GM12878 (cell line): ENCODE measurements around the gene MANBA. TPM values are rescaled to one million over a fixed set of nuclear protein-coding genes. Genes with fewer than 3 reads are reported as not detected.

Source experiments
- ATAC-seq: fragments of 200-7000 bp; cut with Tn5 transposase; 3 replicates; pipeline ENCODE4 v1.9.1; 2020; ENCODE audit warnings: mild to moderate bottlenecking, moderate library complexity
- BruUV-seq: library from RNA; stranded (reverse); fragments of 400-500 nt; replicated peaks from 2 replicates; lab custom pipeline; 2021; lab: Mats Ljungman, UMichigan
- CTCF ChIA-PET: fragments of 300-600 bp; sonication (Branson Sonifier 250); formaldehyde crosslinking; extraction: SDS; loops from one replicate; lab custom pipeline; 2021; ENCODE audit warnings: inconsistent platforms; lab: Yijun Ruan, JAX
- POLR2A ChIA-PET: fragments of 350-600 bp; formaldehyde crosslinking; extraction: SDS; loops from one replicate; lab custom pipeline; 2021; ENCODE audit warnings: inconsistent platforms; lab: Charles Lee
- RAD21 ChIA-PET: fragments of 300-600 bp; sonication (Branson Sonifier 250); formaldehyde crosslinking; loops from one replicate; lab custom pipeline; 2023; ENCODE audit warnings: antibody characterized with exemption; ENCODE audit not compliant: unreplicated experiment; lab: Charles Lee
- SMC1A ChIA-PET: fragments of 300-600 bp; sonication (Branson Sonifier 250); formaldehyde crosslinking; loops from one replicate; lab custom pipeline; 2023; ENCODE audit not compliant: unreplicated experiment, uncharacterized antibody; lab: Charles Lee
- DNase-seq: peaks from one replicate; pipeline ENCODE4 v3.0.0-alpha.2; 2011; ENCODE audit warnings: low read depth, low spot score
- FAIRE-seq: peaks from 3 replicates; lab custom pipeline; 2011; peaks lifted over from hg19 to GRCh38; lab: Jason Lieb, UNC
- H2AFZ ChIP-seq: 2 replicates; pipeline ENCODE4 v1.6.0; 2011; ENCODE audit warnings: low read depth, low read length, control low read depth; ENCODE audit not compliant: control insufficient read depth
- H3K27ac ChIP-seq: 2 replicates; pipeline ENCODE4 v1.5.1; 2011; ENCODE audit warnings: control low read depth; ENCODE audit not compliant: control insufficient read depth, insufficient read depth
- H3K27me3 ChIP-seq, 2 experiments: replicated peaks in 1 of 2; 2 replicates each; pipeline versions ENCODE4 v1.6.0 to v1.6.1; 2011; ENCODE audit warnings: low read length in 1 of 2; ENCODE audit not compliant: control insufficient read depth in 2 of 2, insufficient read depth in 2 of 2
- H3K36me3 ChIP-seq, 2 experiments: 2 replicates each; pipeline ENCODE4 v1.5.1; 2011; ENCODE audit warnings: low read length in 1 of 2; ENCODE audit not compliant: control insufficient read depth in 2 of 2, insufficient read depth in 2 of 2
- H3K4me1 ChIP-seq: 2 replicates; pipeline ENCODE4 v1.6.1; 2011; ENCODE audit warnings: mild to moderate bottlenecking, low read length, moderate library complexity, mixed read lengths; ENCODE audit not compliant: control insufficient read depth, insufficient read depth
- H3K4me2 ChIP-seq: 2 replicates; pipeline ENCODE4 v1.6.0; 2011; ENCODE audit warnings: control low read depth; ENCODE audit not compliant: control insufficient read depth, insufficient read depth
- H3K4me3 ChIP-seq: fragments of 200-600 bp; sonication (generic); 2 replicates; pipeline ENCODE4 v1.5.1; 2016
- H3K79me2 ChIP-seq: 2 replicates; pipeline ENCODE4 v1.6.0; 2011; ENCODE audit warnings: low read length; ENCODE audit not compliant: control insufficient read depth, insufficient read depth
- H3K9ac ChIP-seq: 2 replicates; pipeline ENCODE4 v1.8.0; 2011; ENCODE audit warnings: low read length, control low read depth, mixed read lengths; ENCODE audit not compliant: control insufficient read depth, insufficient read depth
- H3K9me3 ChIP-seq: replicated peaks from 3 replicates; pipeline ENCODE4 v1.5.1; 2011; ENCODE audit warnings: mild to moderate bottlenecking, low read length; ENCODE audit not compliant: control insufficient read depth, insufficient read depth
- H4K20me1 ChIP-seq: 2 replicates; pipeline ENCODE4 v1.6.0; 2011; ENCODE audit not compliant: control insufficient read depth, insufficient read depth
- BACH1 ChIP-seq: fragments of 450-650 bp; IDR thresholded peaks from 2 replicates; pipeline ENCODE4 v1.6.1; 2017; ENCODE audit warnings: mild to moderate bottlenecking, borderline replicate concordance
- CBFB ChIP-seq: IDR thresholded peaks from 2 replicates; pipeline ENCODE4 v1.6.1; 2016; ENCODE audit warnings: antibody characterized with exemption, low read depth
- CHD2 ChIP-seq: IDR thresholded peaks from 2 replicates; pipeline ENCODE4 v1.6.1; 2011; ENCODE audit warnings: low read depth, low read length, improper control_type of control experiment, borderline replicate concordance
- ELK1 ChIP-seq: IDR thresholded peaks from 2 replicates; pipeline ENCODE4 v1.6.1; 2012; ENCODE audit warnings: low read depth, low read length, improper control_type of control experiment
- GABPA ChIP-seq: IDR thresholded peaks from 2 replicates; pipeline ENCODE4 v1.6.1; 2014; ENCODE audit warnings: antibody characterized with exemption, low read depth, mild to moderate bottlenecking, inconsistent platforms
- NFXL1 ChIP-seq: fragments of 450-650 bp; IDR thresholded peaks from 2 replicates; pipeline ENCODE4 v1.6.1; 2017; ENCODE audit warnings: antibody characterized with exemption, mild to moderate bottlenecking, borderline replicate concordance
- SIX5 ChIP-seq: IDR thresholded peaks from 2 replicates; pipeline ENCODE4 v1.6.1; 2011; ENCODE audit warnings: mild to moderate bottlenecking, low read depth, low read length, moderate library complexity; ENCODE audit not compliant: severe bottlenecking
- USF1 ChIP-seq: IDR thresholded peaks from 2 replicates; pipeline ENCODE4 v1.6.1; 2011; ENCODE audit warnings: borderline replicate concordance, low read depth, mild to moderate bottlenecking, moderate library complexity, mixed read lengths, low read length; ENCODE audit not compliant: insufficient read depth; ENCODE audit errors: extremely low read length
- ZBTB11 ChIP-seq: fragments of 450-650 bp; formaldehyde crosslinking; IDR thresholded peaks from 2 replicates; pipeline ENCODE4 v1.5.0; 2022; ENCODE audit warnings: mild to moderate bottlenecking, missing genetic modification characterization
- whole genome bisulfite sequencing: methylation state at CpG from one replicate; pipeline ENCODE4 v1.1.6; 2016; ENCODE audit warnings: low lambda C conversion rate; ENCODE audit not compliant: insufficient replicate concordance, insufficient coverage; ENCODE audit errors: missing lambda C conversion rate; 5-methylcytosine and 5-hydroxymethylcytosine counted together
- in situ Hi-C: fragments of 300-500 bp; cut with MboI; formaldehyde crosslinking; loops from 9 replicates; pipeline ENCODE4 v1.14.3; 2018; ENCODE audit warnings: mixed read lengths
- intact Hi-C: fragments of 100-400 bp; cut with micrococcal nuclease; formaldehyde crosslinking; loops from one replicate; pipeline ENCODE4 v1.14.2; 2022; ENCODE audit not compliant: unreplicated experiment
- polyA plus RNA-seq, 11 experiments: library from polyadenylated mRNA; depleted of rRNA in 4 of 11; unstranded in 6 of 11; stranded (reverse) in 5 of 11; fragments of >200 nt; fragmentation: Nextera tagmentation in 4 of 11; fragmentation: Illumina TruSeq in 1 of 11; extraction: Ambion mirVana in 4 of 11; extraction: Trizol in 1 of 11; gene quantifications; 1 replicate in 1 of 11; 2 replicates in 10 of 11; pipeline versions ENCODE4 v1.2.1 to v1.2.3, GENCODE V29; 2011 to 2016; ENCODE audit warnings: inconsistent platforms in 2 of 11, missing spikeins in 2 of 11, low read depth in 1 of 11
- total RNA-seq, 4 experiments: library from RNA; depleted of rRNA in 3 of 4; stranded (reverse); fragments of >200 nt in 3 of 4; fragmentation: Illumina TruSeq in 1 of 4; extraction: Trizol in 1 of 4; gene quantifications; 2 replicates each; pipeline versions ENCODE4 v1.2.1 to v1.2.3, GENCODE V29; 2013 to 2021
- TF ChIP-seq, protein P1 (sequence below): fragments of 450-650 bp; IDR thresholded peaks from 2 replicates; pipeline ENCODE4 v1.6.1; 2016; ENCODE audit warnings: mild to moderate bottlenecking, moderate library complexity, borderline replicate concordance
- TF ChIP-seq, protein P2 (sequence below): fragments of 450-650 bp; IDR thresholded peaks from 2 replicates; pipeline ENCODE4 v1.6.1; 2017; ENCODE audit warnings: mild to moderate bottlenecking

Gene MANBA
- total and polyA plus RNA-seq, 10 of the 15 experiments (the other 5 are each of a cell fraction or from before 2014, with no cell fraction given), result 3.8 to 19.0 (median 12.5) TPM

GRCh38 chr4:102799816-102800215 lies 39.0 kb upstream of the MANBA start:
- no peaks in the 10 kb centered on the region for H3K9me3 ChIP-seq
- BruUV-seq, result no TSS peak
- H3K79me2 ChIP-seq, result peaks cover 11% of the 10 kb centered on the region
- ChIA-PET POLR2A (no interaction called here), CTCF (interaction anchor here (0.9 to 1.8 kb wide), 3 partner anchors 10 to 20 kb away, joined by 3 to 6 read pairs (median 3); no protein-coding TSS in a partner anchor), SMC1A (interaction anchor here (0.6 to 2.4 kb wide), 3 partner anchors 10 to 20 kb away, joined by 3 to 15 read pairs (median 3); no protein-coding TSS in a partner anchor), RAD21 (interaction anchor here (0.6 kb wide), 1 partner anchor 401 kb away, joined by 4 read pairs; no protein-coding TSS in a partner anchor)
- H3K9ac ChIP-seq, result no peak overlapping the region
- H4K20me1 ChIP-seq, result no peaks in the 10 kb centered on the region
- H3K36me3 ChIP-seq, result peaks cover 6 to 37% of the 10 kb centered on the region in 2 experiments
- no peak overlapping the region for H2AFZ ChIP-seq
- H3K27me3 ChIP-seq, result no peaks in the 10 kb centered on the region
- H3K27ac ChIP-seq, result no peak overlapping the region
- 32% methylated on average over 2 of the region's 2 CpGs for WGBS
- ATAC-seq (no peak), FAIRE-seq (no peak), DNase-seq (no peak)
- H3K4me3 ChIP-seq, result no peak overlapping the region
- no peaks in the 10 kb centered on the region for H3K4me1 ChIP-seq
- H3K4me2 ChIP-seq, result no peak overlapping the region
- in situ Hi-C loops, result loop anchor here (25.0 kb wide), 1 partner anchor 212 kb away; the partner anchor contains the start of gene SLC9B1
- intact Hi-C loops, result loop anchor here (10.0 kb wide), 1 partner anchor 175 kb away; no protein-coding TSS in a partner anchor
- TF ChIP-seq ZBTB11 (CRISPR knock-in tag) (no peak), CHD2 (no peak), USF1 (no peak), NFXL1 (no peak), BACH1 (no peak), CBFB (no peak), SIX5 (no peak), ELK1 (no peak), GABPA (no peak)
- TF ChIP-seq, protein P1, sequence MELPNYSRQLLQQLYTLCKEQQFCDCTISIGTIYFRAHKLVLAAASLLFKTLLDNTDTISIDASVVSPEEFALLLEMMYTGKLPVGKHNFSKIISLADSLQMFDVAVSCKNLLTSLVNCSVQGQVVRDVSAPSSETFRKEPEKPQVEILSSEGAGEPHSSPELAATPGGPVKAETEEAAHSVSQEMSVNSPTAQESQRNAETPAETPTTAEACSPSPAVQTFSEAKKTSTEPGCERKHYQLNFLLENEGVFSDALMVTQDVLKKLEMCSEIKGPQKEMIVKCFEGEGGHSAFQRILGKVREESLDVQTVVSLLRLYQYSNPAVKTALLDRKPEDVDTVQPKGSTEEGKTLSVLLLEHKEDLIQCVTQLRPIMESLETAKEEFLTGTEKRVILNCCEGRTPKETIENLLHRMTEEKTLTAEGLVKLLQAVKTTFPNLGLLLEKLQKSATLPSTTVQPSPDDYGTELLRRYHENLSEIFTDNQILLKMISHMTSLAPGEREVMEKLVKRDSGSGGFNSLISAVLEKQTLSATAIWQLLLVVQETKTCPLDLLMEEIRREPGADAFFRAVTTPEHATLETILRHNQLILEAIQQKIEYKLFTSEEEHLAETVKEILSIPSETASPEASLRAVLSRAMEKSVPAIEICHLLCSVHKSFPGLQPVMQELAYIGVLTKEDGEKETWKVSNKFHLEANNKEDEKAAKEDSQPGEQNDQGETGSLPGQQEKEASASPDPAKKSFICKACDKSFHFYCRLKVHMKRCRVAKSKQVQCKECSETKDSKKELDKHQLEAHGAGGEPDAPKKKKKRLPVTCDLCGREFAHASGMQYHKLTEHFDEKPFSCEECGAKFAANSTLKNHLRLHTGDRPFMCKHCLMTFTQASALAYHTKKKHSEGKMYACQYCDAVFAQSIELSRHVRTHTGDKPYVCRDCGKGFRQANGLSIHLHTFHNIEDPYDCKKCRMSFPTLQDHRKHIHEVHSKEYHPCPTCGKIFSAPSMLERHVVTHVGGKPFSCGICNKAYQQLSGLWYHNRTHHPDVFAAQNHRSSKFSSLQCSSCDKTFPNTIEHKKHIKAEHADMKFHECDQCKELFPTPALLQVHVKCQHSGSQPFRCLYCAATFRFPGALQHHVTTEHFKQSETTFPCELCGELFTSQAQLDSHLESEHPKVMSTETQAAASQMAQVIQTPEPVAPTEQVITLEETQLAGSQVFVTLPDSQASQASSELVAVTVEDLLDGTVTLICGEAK, result no peak
- TF ChIP-seq, protein P2, sequence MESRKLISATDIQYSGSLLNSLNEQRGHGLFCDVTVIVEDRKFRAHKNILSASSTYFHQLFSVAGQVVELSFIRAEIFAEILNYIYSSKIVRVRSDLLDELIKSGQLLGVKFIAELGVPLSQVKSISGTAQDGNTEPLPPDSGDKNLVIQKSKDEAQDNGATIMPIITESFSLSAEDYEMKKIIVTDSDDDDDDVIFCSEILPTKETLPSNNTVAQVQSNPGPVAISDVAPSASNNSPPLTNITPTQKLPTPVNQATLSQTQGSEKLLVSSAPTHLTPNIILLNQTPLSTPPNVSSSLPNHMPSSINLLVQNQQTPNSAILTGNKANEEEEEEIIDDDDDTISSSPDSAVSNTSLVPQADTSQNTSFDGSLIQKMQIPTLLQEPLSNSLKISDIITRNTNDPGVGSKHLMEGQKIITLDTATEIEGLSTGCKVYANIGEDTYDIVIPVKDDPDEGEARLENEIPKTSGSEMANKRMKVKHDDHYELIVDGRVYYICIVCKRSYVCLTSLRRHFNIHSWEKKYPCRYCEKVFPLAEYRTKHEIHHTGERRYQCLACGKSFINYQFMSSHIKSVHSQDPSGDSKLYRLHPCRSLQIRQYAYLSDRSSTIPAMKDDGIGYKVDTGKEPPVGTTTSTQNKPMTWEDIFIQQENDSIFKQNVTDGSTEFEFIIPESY, result no peak
